CD4-positive, alpha-beta T cell (primary cell): ENCODE measurements around the gene IFNAR1. TPM values are rescaled to one million over a fixed set of nuclear protein-coding genes. Genes with fewer than 3 reads are reported as not detected.

ENCODE experiments used
- ATAC-seq: fragments of 200-7000 bp; cut with Tn5 transposase; one replicate; pipeline ENCODE4 v1.10.0; 2022; ENCODE audit warnings: mild to moderate bottlenecking; ENCODE audit not compliant: poor library complexity
- CTCF ChIA-PET: fragments of 350-600 bp; sonication (Branson Sonifier 250); formaldehyde crosslinking; loops from one replicate; lab custom pipeline; 2021; ENCODE audit warnings: antibody characterized with exemption, inconsistent platforms; lab: Charles Lee
- POLR2A ChIA-PET: fragments of 350-600 bp; sonication (Branson Sonifier 250); formaldehyde crosslinking; loops from one replicate; lab custom pipeline; 2021; ENCODE audit warnings: antibody characterized with exemption, inconsistent platforms; lab: Charles Lee
- DNase-seq, 14 experiments: peaks; one replicate each; pipeline ENCODE4 v3.0.0-alpha.2; 2013 to 2020; ENCODE audit warnings: mixed read lengths in 2 of 14
- H3K27ac ChIP-seq, 2 donors: one replicate each; pipeline versions ENCODE4 v1.5.1 to v1.7.0; 2013; ENCODE audit warnings: low read length in 2 of 2, low read depth in 1 of 2, mild to moderate bottlenecking in 1 of 2
- H3K27me3 ChIP-seq, 2 experiments: 1 replicate in 1 of 2; 2 replicates in 1 of 2; pipeline versions ENCODE4 v1.6.1 to v1.7.0; 2013; ENCODE audit warnings: low read length in 2 of 2, control low read depth in 1 of 2, mild to moderate bottlenecking in 1 of 2, moderate library complexity in 1 of 2; ENCODE audit not compliant: insufficient read depth in 2 of 2, control insufficient read depth in 1 of 2
- H3K36me3 ChIP-seq: one replicate; pipeline ENCODE4 v1.6.1; 2013; ENCODE audit warnings: low read length, control low read depth; ENCODE audit not compliant: insufficient read depth
- H3K4me1 ChIP-seq: one replicate; pipeline ENCODE4 v1.6.1; 2013; ENCODE audit warnings: low read length, control low read depth; ENCODE audit not compliant: insufficient read depth
- H3K4me3 ChIP-seq: one replicate; pipeline ENCODE4 v1.5.1; 2013; ENCODE audit warnings: mild to moderate bottlenecking, low read length, moderate library complexity
- H3K9me3 ChIP-seq, 2 experiments: 1 replicate in 1 of 2; 2 replicates in 1 of 2; pipeline versions ENCODE4 v1.6.1 to v1.7.0; 2013; ENCODE audit warnings: low read length in 2 of 2, mild to moderate bottlenecking in 2 of 2, control low read depth in 1 of 2, moderate library complexity in 1 of 2; ENCODE audit not compliant: control insufficient read depth in 1 of 2, insufficient read depth in 1 of 2
- H3K27ac Mint-ChIP-seq: one replicate; pipeline ENCODE4 v1.8.0; 2020; ENCODE audit warnings: mixed read lengths
- H3K27me3 Mint-ChIP-seq: one replicate; pipeline ENCODE4 v1.8.0; 2021; ENCODE audit warnings: mixed read lengths
- H3K36me3 Mint-ChIP-seq: one replicate; pipeline ENCODE4 v1.8.0; 2021; ENCODE audit warnings: low read depth, mixed read lengths
- H3K4me1 Mint-ChIP-seq: one replicate; pipeline ENCODE4 v1.8.0; 2021; ENCODE audit warnings: low read depth, mixed read lengths
- H3K4me3 Mint-ChIP-seq: one replicate; pipeline ENCODE4 v1.8.0; 2020; ENCODE audit warnings: mild to moderate bottlenecking, mixed read lengths
- H3K9me3 Mint-ChIP-seq: one replicate; pipeline ENCODE4 v1.8.0; 2020; ENCODE audit warnings: mixed read lengths
- intact Hi-C, 2 experiments: fragments of 100-400 bp; cut with DNase I in 1 of 2; cut with micrococcal nuclease in 1 of 2; formaldehyde crosslinking; loops; one replicate each; pipeline versions ENCODE4 v1.15.1 to v1.9.0; 2023 to 2025; cut with DNase I, micrococcal nuclease
- polyA plus RNA-seq, 2 donors: library from polyadenylated mRNA; unstranded; fragments of 120-200 nt; gene quantifications; one replicate each; pipeline ENCODE4 v1.2.1, GENCODE V29; 2013
- total RNA-seq, 174 experiments: library from RNA in 2 of 174; stranded (reverse) in 2 of 174; gene quantifications; one replicate each; pipeline ENCODE4 v1.2.3 and lab custom pipeline; 2021 to 2026
- TF ChIP-seq, protein P1 (sequence below): fragments of 200-600 bp; IDR thresholded peaks from one replicate; pipeline ENCODE4 v1.8.0; 2022; ENCODE audit warnings: antibody characterized with exemption, mild to moderate bottlenecking

The IFNAR1 gene
- total RNA-seq (10 to 100 TPM; 20.4 to 26.8 TPM), total RNA-seq (lab: John Stamatoyannopoulos, UW) (40.8 to 210 (median 93.3) reads per million in 172 experiments)
- polyA plus RNA-seq (2013, experiment 1 of 2) = 29.0 TPM
- polyA plus RNA-seq (2013, experiment 2 of 2) = 30.0 TPM

DNA sequence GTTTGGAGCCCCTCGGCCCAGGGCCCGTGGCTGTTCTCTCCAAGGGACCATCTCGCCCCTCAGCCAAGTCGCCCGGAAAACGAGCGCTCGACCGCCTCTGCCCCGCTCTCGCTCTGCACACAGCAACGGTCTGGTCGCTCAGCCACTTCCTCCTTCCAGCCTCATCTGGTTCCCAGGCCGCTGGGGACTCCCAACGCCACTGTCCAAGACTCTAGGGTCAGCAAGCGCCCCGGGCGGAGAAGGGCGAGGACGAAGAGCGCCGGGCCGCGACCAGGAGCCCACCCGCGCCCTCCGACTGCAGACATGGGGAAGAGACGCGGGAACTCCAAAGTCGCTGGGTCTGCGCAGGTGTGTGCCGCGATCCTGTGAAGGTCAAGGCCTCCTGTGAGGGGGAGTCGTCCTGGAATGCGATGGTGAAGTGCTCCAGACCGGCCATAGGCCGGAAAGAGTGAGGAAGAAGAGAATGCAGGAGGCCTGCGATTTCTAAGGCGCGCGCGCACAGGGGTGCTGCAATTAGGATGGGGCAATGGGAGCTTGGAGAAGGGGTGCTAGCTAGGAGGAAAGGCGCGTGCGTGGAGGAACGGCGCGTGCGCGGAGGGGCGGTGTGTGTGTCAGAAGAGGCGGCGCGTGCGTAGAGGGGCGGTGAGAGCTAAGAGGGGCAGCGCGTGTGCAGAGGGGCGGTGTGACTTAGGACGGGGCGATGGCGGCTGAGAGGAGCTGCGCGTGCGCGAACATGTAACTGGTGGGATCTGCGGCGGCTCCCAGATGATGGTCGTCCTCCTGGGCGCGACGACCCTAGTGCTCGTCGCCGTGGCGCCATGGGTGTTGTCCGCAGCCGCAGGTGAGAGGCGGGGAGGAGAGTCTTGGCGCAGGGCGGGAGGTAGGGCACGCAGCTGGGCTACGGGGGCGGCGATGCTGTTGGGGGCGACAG lies at the start of gene IFNAR1:
Gene IFNAR1 (plus strand): TSS at position 680 of the 931 bp plus-strand sequence. CDS start 86 bp downstream, at position 766.
- no peak within 1 kb of the TSS for H3K27ac Mint-ChIP-seq
- Histone ChIP-seq H3K36me3 (no peaks in the 10 kb centered on the region), H3K27ac (peak within 1 kb of the TSS; percentile 95 to 99), H3K27me3 (no peaks in the 10 kb centered on the region), H3K4me3 (peak within 1 kb of the TSS; percentile 90), H3K4me1 (peaks cover 29% of the 10 kb centered on the region), H3K9me3 (no peaks in the 10 kb centered on the region)
- ATAC-seq (peak; percentile 87), DNase-seq (peak; percentile 98 to 100 (median 99))
- intact Hi-C loops = loop anchor here (1.0 to 5.0 kb wide), 3 partner anchors 38 to 155 kb away; partner anchors contain the start of gene TMEM50B (in 1 of the 2)
- CTCF ChIA-PET = interaction anchor here (0.6 to 2.2 kb wide), 7 partner anchors 36 to 553 kb away, joined by 3 to 18 read pairs (median 3); partner anchors contain the start of genes PAXBP1 and TMEM50B
- no peaks in the 10 kb centered on the region for H3K27me3 Mint-ChIP-seq
- peaks cover 31% of the 10 kb centered on the region for H3K4me1 Mint-ChIP-seq
- POLR2A ChIA-PET = interaction anchor here (0.6 to 2.1 kb wide), 40 partner anchors 8 to 600 kb away, joined by 3 to 120 read pairs (median 6); partner anchors contain the start of genes DNAJC28, DONSON, GART and IFNAR2
- H3K9me3 Mint-ChIP-seq = no peaks in the 10 kb centered on the region
- TF ChIP-seq, protein P1, sequence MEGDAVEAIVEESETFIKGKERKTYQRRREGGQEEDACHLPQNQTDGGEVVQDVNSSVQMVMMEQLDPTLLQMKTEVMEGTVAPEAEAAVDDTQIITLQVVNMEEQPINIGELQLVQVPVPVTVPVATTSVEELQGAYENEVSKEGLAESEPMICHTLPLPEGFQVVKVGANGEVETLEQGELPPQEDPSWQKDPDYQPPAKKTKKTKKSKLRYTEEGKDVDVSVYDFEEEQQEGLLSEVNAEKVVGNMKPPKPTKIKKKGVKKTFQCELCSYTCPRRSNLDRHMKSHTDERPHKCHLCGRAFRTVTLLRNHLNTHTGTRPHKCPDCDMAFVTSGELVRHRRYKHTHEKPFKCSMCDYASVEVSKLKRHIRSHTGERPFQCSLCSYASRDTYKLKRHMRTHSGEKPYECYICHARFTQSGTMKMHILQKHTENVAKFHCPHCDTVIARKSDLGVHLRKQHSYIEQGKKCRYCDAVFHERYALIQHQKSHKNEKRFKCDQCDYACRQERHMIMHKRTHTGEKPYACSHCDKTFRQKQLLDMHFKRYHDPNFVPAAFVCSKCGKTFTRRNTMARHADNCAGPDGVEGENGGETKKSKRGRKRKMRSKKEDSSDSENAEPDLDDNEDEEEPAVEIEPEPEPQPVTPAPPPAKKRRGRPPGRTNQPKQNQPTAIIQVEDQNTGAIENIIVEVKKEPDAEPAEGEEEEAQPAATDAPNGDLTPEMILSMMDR = no peak
- H3K4me3 Mint-ChIP-seq = no peak within 1 kb of the TSS
- no peaks in the 10 kb centered on the region for H3K36me3 Mint-ChIP-seq

DNA sequence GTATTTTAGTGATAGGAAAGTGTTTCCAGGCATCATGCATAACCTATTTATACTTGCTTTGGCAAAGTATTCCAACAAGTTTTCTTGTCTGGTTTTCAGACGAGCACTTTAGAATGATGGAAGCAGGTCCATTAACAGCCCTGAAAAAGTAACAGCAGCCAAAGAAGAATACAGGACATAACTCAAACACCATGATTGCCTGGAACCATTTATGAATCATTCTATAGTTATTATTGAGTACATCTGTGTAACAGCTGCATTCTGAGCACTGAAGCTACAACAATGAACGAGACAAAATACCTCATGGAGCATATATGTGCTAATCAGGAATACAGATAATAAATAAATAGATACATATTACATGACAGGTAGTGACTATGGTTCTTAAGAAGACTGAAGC lies 46.0 kb upstream of the IFNAR1 start:
- Mint-ChIP-seq H3K27ac (no peak overlapping the region), H3K4me3 (no peak overlapping the region), H3K9me3 (no peaks in the 10 kb centered on the region), H3K36me3 (peaks cover 84% of the 10 kb centered on the region), H3K4me1 (peaks cover 29% of the 10 kb centered on the region), H3K27me3 (no peaks in the 10 kb centered on the region)
- DNase-seq (no peak), ATAC-seq (no peak)
- CTCF ChIA-PET = no interaction called here
- Histone ChIP-seq H3K36me3 (peaks cover 76% of the 10 kb centered on the region), H3K27ac (no peak overlapping the region), H3K4me1 (no peaks in the 10 kb centered on the region), H3K9me3 (no peaks in the 10 kb centered on the region), H3K27me3 (no peaks in the 10 kb centered on the region), H3K4me3 (no peak overlapping the region)
- POLR2A ChIA-PET = interaction anchor here (1.3 to 1.4 kb wide), 2 partner anchors 12 to 35 kb away, joined by 3 to 5 read pairs; partner anchors contain the start of gene IL10RB
- TF ChIP-seq, protein P1 = no peak
- intact Hi-C loops = no loop called here

DNA sequence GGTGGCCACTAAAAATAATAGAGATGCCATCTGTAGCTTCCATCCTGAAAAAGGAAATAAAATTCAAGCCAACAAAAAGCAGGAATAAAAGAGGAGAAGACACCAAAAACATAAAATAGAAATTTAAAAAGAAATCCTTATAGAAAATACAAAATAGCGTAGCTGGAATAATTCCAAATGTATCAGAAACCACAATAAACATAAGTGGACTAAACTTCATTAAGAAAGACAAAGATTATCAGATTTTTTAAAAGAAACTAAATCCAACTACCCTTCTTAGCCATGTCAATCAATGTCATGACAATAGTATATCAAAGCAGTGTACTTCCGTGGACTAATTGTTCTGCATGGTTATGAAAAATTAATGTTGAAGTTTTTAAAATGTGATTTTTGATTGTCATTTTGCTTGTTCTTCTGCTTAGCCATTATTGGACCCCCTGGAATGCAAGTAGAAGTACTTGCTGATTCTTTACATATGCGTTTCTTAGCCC lies 45.4 kb upstream of the IFNAR1 start:
- H3K36me3 Mint-ChIP-seq = peaks cover 86% of the 10 kb centered on the region
- peaks cover 26% of the 10 kb centered on the region for H3K4me1 Mint-ChIP-seq
- H3K27ac Mint-ChIP-seq = no peak overlapping the region
- ATAC-seq (no peak), DNase-seq (no peak)
- no peak overlapping the region for H3K4me3 Mint-ChIP-seq
- Histone ChIP-seq H3K27ac (no peak overlapping the region), H3K36me3 (peaks cover 78% of the 10 kb centered on the region), H3K4me1 (no peaks in the 10 kb centered on the region), H3K9me3 (no peaks in the 10 kb centered on the region), H3K27me3 (no peaks in the 10 kb centered on the region), H3K4me3 (no peak overlapping the region)
- TF ChIP-seq, protein P1 = no peak
- no peaks in the 10 kb centered on the region for H3K27me3 Mint-ChIP-seq
- ChIA-PET CTCF (no interaction called here), POLR2A (interaction anchor here (1.3 to 1.4 kb wide), 2 partner anchors 13 to 35 kb away, joined by 3 to 5 read pairs; partner anchors contain the start of gene IL10RB)
- H3K9me3 Mint-ChIP-seq = no peaks in the 10 kb centered on the region
- intact Hi-C loops = no loop called here
